Immature natural killer cell (primary cell): ENCODE data around the gene CCDC87. TPM values are rescaled to one million over a fixed set of nuclear protein-coding genes. Genes with fewer than 3 reads are reported as not detected.

Experiments
- DNase-seq, 3 donors: peaks; one replicate each; pipeline ENCODE4 v3.0.0; 2022; ENCODE audit warnings: mixed read lengths in 1 of 3
- H3K27ac Mint-ChIP-seq, 6 donors: one replicate each; pipeline ENCODE4 v1.8.0; 2020; ENCODE audit warnings: mixed read lengths in 6 of 6, mild to moderate bottlenecking in 5 of 6, inconsistent platforms in 4 of 6, moderate library complexity in 3 of 6
- H3K27me3 Mint-ChIP-seq, 3 donors: one replicate each; pipeline ENCODE4 v1.8.0; 2020 to 2021; ENCODE audit warnings: low read depth in 3 of 3, mild to moderate bottlenecking in 3 of 3, mixed read lengths in 3 of 3, moderate library complexity in 3 of 3, inconsistent platforms in 1 of 3
- H3K36me3 Mint-ChIP-seq, 3 donors: one replicate each; pipeline ENCODE4 v1.8.0; 2020; ENCODE audit warnings: mixed read lengths in 3 of 3, inconsistent platforms in 2 of 3, mild to moderate bottlenecking in 2 of 3
- H3K4me1 Mint-ChIP-seq, 2 donors: one replicate each; pipeline ENCODE4 v1.8.0; 2020; ENCODE audit warnings: inconsistent platforms in 2 of 2, mild to moderate bottlenecking in 2 of 2, mixed read lengths in 2 of 2, moderate library complexity in 1 of 2
- H3K4me3 Mint-ChIP-seq, 5 donors: one replicate each; pipeline ENCODE4 v1.8.0; 2020; ENCODE audit warnings: mild to moderate bottlenecking in 5 of 5, mixed read lengths in 5 of 5, inconsistent platforms in 3 of 5, moderate library complexity in 3 of 5
- H3K9me3 Mint-ChIP-seq, 6 donors: one replicate each; pipeline ENCODE4 v1.8.0; 2020; ENCODE audit warnings: mild to moderate bottlenecking in 6 of 6, mixed read lengths in 6 of 6, inconsistent platforms in 4 of 6, moderate library complexity in 3 of 6
- polyA plus RNA-seq, 3 donors: library from polyadenylated mRNA; unstranded; fragments of 300-500 nt; fragmentation: Illumina TruSeq; gene quantifications; one replicate each; pipeline ENCODE4 v1.2.3, GENCODE V29; 2021

The CCDC87 gene
- polyA plus RNA-seq, 3 donors from 2014 or later = not detected

DNA sequence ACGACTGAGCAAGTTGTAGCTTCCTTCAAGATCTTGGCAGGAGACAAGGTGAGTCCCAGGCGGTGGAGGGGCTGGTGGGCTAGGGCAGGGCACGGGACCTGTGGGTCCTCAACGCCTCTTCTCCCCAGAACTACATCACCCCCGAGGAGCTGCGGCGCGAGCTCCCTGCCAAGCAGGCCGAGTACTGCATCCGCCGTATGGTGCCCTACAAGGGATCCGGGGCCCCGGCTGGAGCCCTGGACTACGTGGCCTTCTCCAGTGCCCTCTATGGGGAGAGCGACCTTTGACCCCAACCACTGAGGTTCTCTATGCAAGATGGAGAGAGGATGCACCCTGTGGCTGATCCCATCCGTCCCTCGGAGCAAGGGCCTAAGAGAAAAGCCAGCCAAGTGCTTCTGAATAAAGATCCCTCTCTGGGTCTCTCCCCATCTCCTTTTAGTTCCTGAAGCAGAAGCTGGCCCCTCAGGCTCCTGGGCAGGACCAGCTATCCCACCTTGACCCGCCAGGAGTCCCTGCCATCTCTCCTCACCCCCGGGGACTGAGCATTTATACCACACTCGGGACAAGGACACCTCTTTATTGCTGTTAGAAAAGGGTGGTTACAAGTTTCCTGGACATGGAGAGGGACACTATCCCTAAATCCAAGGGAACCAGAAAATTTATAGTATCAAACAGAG is 29.8 kb downstream of the CCDC87 start:
- Mint-ChIP-seq H3K27ac (no peak overlapping the region), H3K4me1 (peaks cover 0 to 13% of the 10 kb centered on the region in 2 donors), H3K4me3 (no peak overlapping the region), H3K36me3 (no peaks in the 10 kb centered on the region), H3K9me3 (no peaks in the 10 kb centered on the region), H3K27me3 (peaks cover 0 to 7% (median 0%) of the 10 kb centered on the region in 3 donors)
- DNase-seq = no peak

DNA sequence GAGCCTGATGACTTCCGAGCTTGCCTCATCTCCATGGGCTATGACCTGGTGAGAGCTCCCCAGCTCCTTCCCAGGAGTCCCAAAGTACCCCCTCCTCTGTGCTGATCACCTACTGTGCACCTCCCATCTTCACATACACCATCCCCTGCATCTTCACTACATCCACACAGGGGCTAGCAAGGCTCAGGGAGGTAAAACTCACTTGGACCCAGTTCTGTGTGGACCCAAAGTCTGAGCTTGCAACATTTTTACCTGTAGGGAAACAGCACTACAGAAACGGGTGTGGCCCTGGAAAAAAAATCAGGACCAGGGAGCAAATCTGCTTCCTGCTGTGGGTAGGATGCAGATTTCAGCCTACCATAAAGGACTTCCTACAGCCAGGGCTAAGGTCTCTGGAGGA is 30.6 kb downstream of the CCDC87 start:
- H3K27me3 Mint-ChIP-seq = peaks cover 0 to 9% (median 0%) of the 10 kb centered on the region in 3 donors
- H3K9me3 Mint-ChIP-seq = no peaks in the 10 kb centered on the region
- DNase-seq = no peak
- no peak overlapping the region for H3K4me3 Mint-ChIP-seq
- peaks cover 0 to 3% (median 0%) of the 10 kb centered on the region in 3 donors for H3K36me3 Mint-ChIP-seq
- no peak overlapping the region for H3K27ac Mint-ChIP-seq
- peaks cover 0 to 8% of the 10 kb centered on the region in 2 donors for H3K4me1 Mint-ChIP-seq

DNA sequence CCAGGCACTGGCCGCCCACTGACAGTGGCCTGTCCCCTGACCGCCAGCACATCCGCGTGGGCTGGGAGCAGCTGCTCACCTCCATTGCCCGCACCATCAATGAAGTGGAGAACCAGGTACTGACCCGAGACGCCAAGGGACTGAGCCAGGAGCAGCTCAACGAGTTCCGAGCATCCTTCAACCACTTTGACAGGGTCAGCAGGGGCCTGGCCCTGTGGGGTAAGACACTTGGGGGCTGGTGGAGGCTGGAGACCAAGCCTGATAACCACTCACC is 31.0 kb downstream of the CCDC87 start:
- Mint-ChIP-seq H3K4me3 (no peak overlapping the region), H3K27me3 (peaks cover 0 to 11% (median 0%) of the 10 kb centered on the region in 3 donors), H3K4me1 (peaks cover 0 to 5% of the 10 kb centered on the region in 2 donors), H3K9me3 (no peaks in the 10 kb centered on the region), H3K36me3 (peaks cover 0 to 4% (median 0%) of the 10 kb centered on the region in 3 donors), H3K27ac (no peak overlapping the region)
- DNase-seq = no peak

DNA sequence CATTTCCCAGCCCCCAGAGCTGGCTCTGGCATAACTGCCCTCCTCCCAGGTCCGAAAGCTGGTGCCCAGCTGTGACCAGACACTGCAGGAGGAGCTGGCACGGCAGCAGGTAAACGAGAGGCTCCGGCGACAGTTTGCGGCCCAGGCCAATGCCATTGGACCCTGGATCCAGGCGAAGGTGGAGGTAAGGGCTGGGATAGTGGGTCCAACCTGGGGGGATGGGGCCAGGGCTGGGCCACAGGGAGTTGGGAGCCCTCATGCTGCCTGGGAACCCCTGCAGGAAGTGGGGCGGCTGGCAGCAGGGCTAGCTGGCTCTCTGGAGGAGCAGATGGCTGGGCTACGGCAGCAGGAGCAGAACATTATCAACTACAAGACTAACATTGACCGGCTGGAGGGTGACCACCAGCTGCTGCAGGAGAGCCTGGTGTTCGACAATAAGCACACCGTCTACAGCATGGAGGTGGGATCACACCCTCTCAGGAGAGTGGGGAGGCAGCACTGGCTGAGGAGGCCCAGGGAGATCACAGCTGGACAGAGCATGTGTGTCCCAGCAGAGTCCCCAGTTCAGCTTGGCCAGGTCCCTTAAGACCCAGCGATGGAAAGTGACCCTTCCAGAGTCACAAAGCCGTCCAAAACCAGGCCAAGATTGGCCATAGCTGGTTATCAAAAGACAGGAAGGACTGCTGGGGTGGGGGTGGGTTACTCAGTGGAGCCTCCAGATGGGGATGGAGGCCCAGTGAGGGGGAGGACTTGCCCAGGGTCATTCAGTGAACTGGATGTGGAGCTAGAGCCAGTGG is 31.5 kb downstream of the CCDC87 start:
- no peak overlapping the region for H3K27ac Mint-ChIP-seq
- H3K36me3 Mint-ChIP-seq = peaks cover 0 to 4% (median 0%) of the 10 kb centered on the region in 3 donors
- no peak overlapping the region for H3K4me3 Mint-ChIP-seq
- no peaks in the 10 kb centered on the region for H3K9me3 Mint-ChIP-seq
- H3K27me3 Mint-ChIP-seq = peaks cover 0 to 11% (median 0%) of the 10 kb centered on the region in 3 donors
- DNase-seq = no peak
- peaks cover 0 to 4% of the 10 kb centered on the region in 2 donors for H3K4me1 Mint-ChIP-seq

DNA sequence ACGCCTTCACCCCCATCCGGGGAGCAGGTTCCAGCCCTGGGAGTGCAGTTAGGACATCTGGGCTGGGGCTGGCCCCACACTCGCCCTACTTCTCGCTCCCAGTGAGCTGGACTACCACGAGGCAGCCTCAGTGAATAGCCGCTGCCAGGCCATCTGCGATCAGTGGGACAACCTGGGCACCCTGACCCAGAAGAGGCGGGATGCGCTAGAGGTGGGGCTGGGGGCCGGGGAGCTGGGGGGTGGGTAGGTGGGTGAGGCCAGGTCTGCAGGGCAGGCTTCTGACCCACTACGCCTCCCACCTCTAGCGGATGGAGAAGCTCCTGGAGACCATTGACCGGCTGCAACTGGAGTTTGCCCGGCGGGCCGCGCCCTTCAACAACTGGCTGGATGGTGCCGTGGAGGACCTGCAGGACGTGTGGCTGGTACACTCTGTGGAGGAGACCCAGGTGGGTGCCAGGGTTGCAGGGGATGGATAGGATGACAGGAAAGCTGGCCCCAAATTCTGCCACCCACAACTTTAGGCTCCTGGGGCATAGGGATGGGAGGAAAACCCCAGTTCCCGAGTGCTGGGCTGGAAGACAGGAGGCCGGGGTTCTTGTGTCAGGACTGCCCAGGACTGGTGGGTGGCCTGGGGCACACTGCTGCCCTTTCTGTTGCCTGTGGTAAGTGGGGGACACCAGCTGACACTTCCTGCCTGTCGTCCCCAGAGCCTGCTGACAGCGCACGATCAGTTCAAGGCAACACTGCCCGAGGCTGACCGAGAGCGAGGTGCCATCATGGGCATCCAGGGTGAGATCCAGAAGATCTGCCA is 32.8 kb downstream of the CCDC87 start:
- H3K9me3 Mint-ChIP-seq = no peaks in the 10 kb centered on the region
- no peak overlapping the region for H3K4me3 Mint-ChIP-seq
- H3K27ac Mint-ChIP-seq = no peak overlapping the region
- peaks cover 0 to 11% (median 0%) of the 10 kb centered on the region in 3 donors for H3K27me3 Mint-ChIP-seq
- H3K36me3 Mint-ChIP-seq = peaks cover 0 to 4% (median 0%) of the 10 kb centered on the region in 3 donors
- DNase-seq = no peak
- H3K4me1 Mint-ChIP-seq = peaks cover 0 to 4% of the 10 kb centered on the region in 2 donors

DNA sequence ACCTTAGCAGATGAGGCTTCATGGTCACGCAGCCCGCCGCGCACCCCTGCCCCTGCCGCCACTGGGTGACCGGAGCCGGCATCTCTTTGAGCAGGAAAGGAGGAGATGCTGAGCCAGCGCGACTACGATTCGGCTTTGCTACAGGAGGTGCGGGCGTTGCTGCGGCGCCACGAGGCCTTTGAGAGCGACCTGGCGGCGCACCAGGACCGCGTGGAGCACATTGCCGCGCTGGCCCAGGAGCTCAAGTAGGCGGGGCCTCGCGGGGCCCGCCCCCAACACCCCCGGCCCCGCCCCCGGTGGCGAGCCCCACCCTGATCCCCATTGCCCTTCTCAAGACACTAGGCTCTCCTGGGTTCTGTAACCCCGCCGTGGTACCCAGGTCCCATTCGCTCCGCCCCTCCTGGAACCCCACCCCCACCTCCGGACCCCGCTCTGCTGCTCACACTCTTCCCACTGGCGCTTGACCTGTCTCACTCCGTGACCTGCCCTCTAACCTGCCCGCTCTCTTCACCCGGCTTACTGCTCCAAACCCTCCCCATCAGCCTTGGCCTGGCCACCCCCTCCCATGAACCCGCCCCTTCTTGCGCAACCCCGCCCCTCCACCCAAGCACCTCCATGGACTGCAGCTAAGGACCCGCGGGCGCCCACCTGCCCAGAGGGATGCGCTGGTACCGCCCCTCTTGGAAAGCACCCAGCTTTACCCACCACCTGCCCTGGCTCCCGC is 33.6 kb downstream of the CCDC87 start:
- Mint-ChIP-seq H3K36me3 (peaks cover 0 to 4% (median 0%) of the 10 kb centered on the region in 3 donors), H3K4me3 (peak overlapping the region in 1 of 5 donors; percentile 29), H3K27me3 (peaks cover 0 to 11% (median 0%) of the 10 kb centered on the region in 3 donors), H3K4me1 (peaks cover 0 to 4% of the 10 kb centered on the region in 2 donors), H3K9me3 (no peaks in the 10 kb centered on the region), H3K27ac (no peak overlapping the region)
- peak in 1 of 3 donors; percentile 14 for DNase-seq

DNA sequence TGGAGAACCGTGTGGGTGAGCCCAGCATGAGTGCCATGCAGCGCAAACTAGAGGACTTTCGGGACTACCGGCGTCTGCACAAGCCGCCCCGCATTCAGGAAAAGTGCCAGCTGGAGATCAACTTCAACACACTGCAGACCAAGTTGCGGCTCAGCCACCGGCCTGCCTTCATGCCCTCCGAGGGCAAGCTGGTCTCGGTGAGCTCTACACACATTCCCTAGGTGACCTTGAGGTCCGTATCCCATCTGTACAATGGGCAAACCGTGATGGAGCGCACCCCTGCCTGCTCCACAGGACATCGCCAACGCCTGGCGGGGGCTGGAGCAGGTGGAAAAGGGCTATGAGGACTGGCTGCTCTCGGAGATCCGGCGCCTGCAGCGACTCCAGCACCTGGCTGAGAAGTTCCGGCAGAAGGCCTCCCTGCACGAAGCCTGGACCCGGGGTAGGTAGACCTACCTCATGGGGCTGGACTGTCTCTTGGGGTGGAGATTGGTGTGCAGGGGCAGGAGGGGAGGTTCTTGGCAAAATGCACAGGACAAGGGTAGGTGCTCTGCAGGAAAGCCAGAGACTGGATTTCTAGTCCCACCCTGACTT is 35.0 kb downstream of the CCDC87 start:
- DNase-seq = no peak
- H3K9me3 Mint-ChIP-seq = no peaks in the 10 kb centered on the region
- peaks cover 0 to 11% (median 0%) of the 10 kb centered on the region in 3 donors for H3K27me3 Mint-ChIP-seq
- peaks cover 0 to 4% of the 10 kb centered on the region in 2 donors for H3K4me1 Mint-ChIP-seq
- H3K4me3 Mint-ChIP-seq = no peak overlapping the region
- peaks cover 0 to 4% (median 0%) of the 10 kb centered on the region in 3 donors for H3K36me3 Mint-ChIP-seq
- H3K27ac Mint-ChIP-seq = no peak overlapping the region

DNA sequence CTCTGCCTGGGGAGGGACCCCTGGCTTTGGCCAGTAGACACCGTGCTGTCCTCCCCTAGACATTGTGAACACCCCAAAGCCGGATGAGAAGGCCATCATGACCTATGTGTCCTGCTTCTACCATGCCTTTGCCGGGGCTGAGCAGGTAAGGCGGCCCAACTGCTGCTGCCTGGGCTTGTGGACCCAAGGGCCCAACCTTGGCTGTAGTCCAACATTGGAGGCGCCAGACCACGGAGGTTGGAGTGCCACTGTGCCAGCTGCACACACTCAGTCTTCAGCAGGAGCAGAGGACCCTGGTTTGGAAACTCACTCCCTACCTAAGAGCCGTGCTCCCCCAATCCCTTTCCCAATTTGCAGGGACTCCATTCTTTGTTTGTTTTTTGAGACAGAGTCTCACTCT is 36.8 kb downstream of the CCDC87 start:
- no peak for DNase-seq
- Mint-ChIP-seq H3K4me3 (no peak overlapping the region), H3K27ac (no peak overlapping the region), H3K27me3 (peaks cover 0 to 11% (median 0%) of the 10 kb centered on the region in 3 donors), H3K9me3 (no peaks in the 10 kb centered on the region), H3K36me3 (peaks cover 0 to 4% (median 0%) of the 10 kb centered on the region in 3 donors), H3K4me1 (peaks cover 0 to 4% of the 10 kb centered on the region in 2 donors)

DNA sequence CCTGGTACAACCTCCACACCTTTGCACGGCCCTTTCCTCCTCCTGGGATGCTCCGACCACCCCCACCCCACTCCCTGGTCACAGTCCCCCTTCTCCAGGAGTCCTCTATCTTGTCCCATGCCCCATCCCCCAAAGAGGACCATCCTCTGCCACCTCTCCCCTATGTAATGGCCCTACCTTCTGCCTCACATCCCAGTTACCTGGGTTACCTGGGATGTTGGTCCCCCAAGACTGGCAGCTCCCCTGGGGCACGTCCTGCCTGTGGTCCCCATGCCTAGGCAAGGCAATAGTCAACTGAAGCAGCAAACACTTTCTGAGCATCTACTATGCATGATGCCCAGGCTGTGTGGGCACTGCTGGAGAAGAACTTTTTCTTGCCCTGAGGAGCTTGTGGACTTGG is 37.4 kb downstream of the CCDC87 start:
- Mint-ChIP-seq H3K4me1 (peaks cover 0 to 4% of the 10 kb centered on the region in 2 donors), H3K27me3 (peaks cover 0 to 9% (median 0%) of the 10 kb centered on the region in 3 donors)

DNA sequence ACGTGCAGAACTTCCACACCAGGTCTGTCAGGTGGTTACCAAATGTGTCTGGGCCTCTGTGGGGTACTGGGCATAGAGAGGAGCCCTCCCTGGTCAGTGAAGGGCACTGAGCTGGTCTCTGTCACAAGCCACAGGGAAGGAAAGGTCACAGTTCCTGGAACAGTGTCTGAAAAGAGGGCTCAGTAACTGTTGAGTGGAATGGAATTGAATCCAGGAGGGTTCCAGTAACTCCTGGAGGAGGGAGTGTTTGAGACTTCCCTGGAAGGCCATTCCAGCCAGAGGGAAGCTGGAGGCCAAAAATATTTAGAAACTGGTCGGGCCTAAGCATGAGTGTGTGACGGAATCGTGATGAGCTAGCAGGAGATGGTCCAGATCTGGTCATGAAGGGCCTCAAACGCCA is 38.3 kb downstream of the CCDC87 start:
- Mint-ChIP-seq H3K9me3 (no peaks in the 10 kb centered on the region), H3K27me3 (peaks cover 0 to 9% (median 0%) of the 10 kb centered on the region in 3 donors), H3K4me3 (no peak overlapping the region), H3K27ac (no peak overlapping the region), H3K36me3 (peaks cover 0 to 4% (median 0%) of the 10 kb centered on the region in 3 donors), H3K4me1 (peaks cover 0 to 4% of the 10 kb centered on the region in 2 donors)
- DNase-seq = no peak

More for the DNA sequence above, 37.4 kb downstream of the CCDC87 start:
- no peaks in the 10 kb centered on the region for H3K9me3 Mint-ChIP-seq
- H3K4me3 Mint-ChIP-seq = no peak overlapping the region
- no peak for DNase-seq
- H3K27ac Mint-ChIP-seq = no peak overlapping the region
- H3K36me3 Mint-ChIP-seq = peaks cover 0 to 4% (median 0%) of the 10 kb centered on the region in 3 donors

DNA sequence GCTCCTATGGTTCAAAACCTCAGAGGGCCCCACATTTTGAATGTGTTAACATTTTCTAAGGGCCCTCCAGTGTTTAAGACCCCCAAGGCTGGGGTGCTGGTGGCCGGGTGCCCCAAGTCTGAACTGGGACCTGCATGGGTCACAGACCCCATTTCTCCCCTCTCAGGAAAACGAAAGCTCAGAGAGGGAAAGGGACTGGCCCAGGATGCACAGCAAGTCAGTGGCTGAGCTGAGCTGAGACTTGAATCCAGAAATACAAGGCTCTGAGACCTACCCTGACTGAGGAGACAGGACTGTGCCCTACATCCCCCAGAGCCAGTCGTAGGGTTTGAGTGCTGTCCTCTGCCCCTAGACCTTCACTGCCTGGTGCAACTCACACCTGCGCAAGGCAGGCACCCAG is 42.0 kb downstream of the CCDC87 start:
- DNase-seq = no peak
- H3K27ac Mint-ChIP-seq = no peak overlapping the region
- H3K4me3 Mint-ChIP-seq = no peak overlapping the region
- H3K9me3 Mint-ChIP-seq = no peaks in the 10 kb centered on the region
- H3K36me3 Mint-ChIP-seq = no peaks in the 10 kb centered on the region
- H3K27me3 Mint-ChIP-seq = peaks cover 0 to 3% (median under 1%) of the 10 kb centered on the region in 3 donors
- H3K4me1 Mint-ChIP-seq = peaks cover 6 to 9% of the 10 kb centered on the region in 2 donors

DNA sequence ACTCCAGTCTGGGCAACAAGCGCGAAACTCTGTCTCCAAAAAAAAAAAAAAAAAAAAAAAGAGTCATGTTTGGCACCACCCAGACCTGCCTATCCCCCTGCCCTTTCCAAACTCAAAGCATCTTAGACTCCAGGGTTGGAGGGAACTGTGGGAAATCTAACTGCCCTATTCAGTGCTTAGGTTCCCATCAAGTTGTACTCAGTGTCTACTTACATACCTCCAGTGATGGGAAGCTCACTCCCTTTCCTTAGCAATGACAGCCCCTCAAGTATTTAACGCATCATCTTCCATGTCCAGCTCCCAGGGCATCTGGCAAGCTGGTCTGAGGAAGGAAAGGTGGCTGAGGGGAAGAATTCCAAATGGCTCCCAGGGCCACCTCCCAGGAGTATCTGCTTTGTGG is 43.2 kb downstream of the CCDC87 start:
- H3K36me3 Mint-ChIP-seq = no peaks in the 10 kb centered on the region
- no peaks in the 10 kb centered on the region for H3K9me3 Mint-ChIP-seq
- H3K4me1 Mint-ChIP-seq = peaks cover 14 to 15% of the 10 kb centered on the region in 2 donors
- DNase-seq = no peak
- H3K4me3 Mint-ChIP-seq = no peak overlapping the region
- no peak overlapping the region for H3K27ac Mint-ChIP-seq
- H3K27me3 Mint-ChIP-seq = peaks cover 0 to 3% (median 1%) of the 10 kb centered on the region in 3 donors
